Calu3 (cell line): Measurements from ENCODE around the gene DNAJB1. TPM values are rescaled to one million over a fixed set of nuclear protein-coding genes. Genes with fewer than 3 reads are reported as not detected.
A peak's percentile ranks its signal among the peaks of the same experiment; 100 is the strongest.

Experiments used
- BruUV-seq: library from RNA; stranded (reverse); fragments of 400-500 nt; replicated peaks from 2 replicates; lab custom pipeline; 2021; lab: Mats Ljungman, UMichigan
- CTCF ChIA-PET: fragments of 300-600 bp; sonication (Branson Sonifier 250); formaldehyde crosslinking; loops from one replicate; lab custom pipeline; 2022; ENCODE audit warnings: antibody characterized with exemption; lab: Charles Lee
- DNase-seq: peaks from one replicate; pipeline ENCODE4 v3.0.0; 2022
- H3K27ac Mint-ChIP-seq: one replicate; pipeline ENCODE4 v1.8.0; 2022; ENCODE audit warnings: mixed read lengths; ENCODE audit not compliant: unreplicated experiment
- H3K27me3 Mint-ChIP-seq: one replicate; pipeline ENCODE4 v1.8.0; 2022; ENCODE audit warnings: mixed read lengths; ENCODE audit not compliant: unreplicated experiment
- H3K36me3 Mint-ChIP-seq: one replicate; pipeline ENCODE4 v1.8.0; 2022; ENCODE audit warnings: mild to moderate bottlenecking, moderate library complexity, mixed read lengths; ENCODE audit not compliant: insufficient read depth, unreplicated experiment
- H3K4me1 Mint-ChIP-seq: one replicate; pipeline ENCODE4 v1.8.0; 2022; ENCODE audit warnings: mild to moderate bottlenecking, low read depth, mixed read lengths; ENCODE audit not compliant: unreplicated experiment
- H3K4me3 Mint-ChIP-seq: one replicate; pipeline ENCODE4 v1.8.0; 2022; ENCODE audit warnings: mild to moderate bottlenecking, low read depth, moderate library complexity, mixed read lengths; ENCODE audit not compliant: unreplicated experiment
- H3K9me3 Mint-ChIP-seq: one replicate; pipeline ENCODE4 v1.8.0; 2022; ENCODE audit warnings: low read depth, mixed read lengths; ENCODE audit not compliant: unreplicated experiment
- intact Hi-C: fragments of 100-400 bp; cut with micrococcal nuclease; formaldehyde crosslinking; loops from one replicate; pipeline ENCODE4 v1.10.0; 2022; ENCODE audit not compliant: unreplicated experiment
- total RNA-seq: library from RNA; stranded (reverse); gene quantifications from 2 replicates; pipeline ENCODE4 v1.2.3, GENCODE V29; 2022
- TF ChIP-seq, protein P1 (sequence below): fragments of 200-600 bp; IDR thresholded peaks from one replicate; pipeline ENCODE4 v1.8.0; 2022; ENCODE audit warnings: antibody characterized with exemption; ENCODE audit not compliant: unreplicated experiment

The DNAJB1 gene
- total RNA-seq, 1 experiment from 2014 or later, result 159 TPM

DNA sequence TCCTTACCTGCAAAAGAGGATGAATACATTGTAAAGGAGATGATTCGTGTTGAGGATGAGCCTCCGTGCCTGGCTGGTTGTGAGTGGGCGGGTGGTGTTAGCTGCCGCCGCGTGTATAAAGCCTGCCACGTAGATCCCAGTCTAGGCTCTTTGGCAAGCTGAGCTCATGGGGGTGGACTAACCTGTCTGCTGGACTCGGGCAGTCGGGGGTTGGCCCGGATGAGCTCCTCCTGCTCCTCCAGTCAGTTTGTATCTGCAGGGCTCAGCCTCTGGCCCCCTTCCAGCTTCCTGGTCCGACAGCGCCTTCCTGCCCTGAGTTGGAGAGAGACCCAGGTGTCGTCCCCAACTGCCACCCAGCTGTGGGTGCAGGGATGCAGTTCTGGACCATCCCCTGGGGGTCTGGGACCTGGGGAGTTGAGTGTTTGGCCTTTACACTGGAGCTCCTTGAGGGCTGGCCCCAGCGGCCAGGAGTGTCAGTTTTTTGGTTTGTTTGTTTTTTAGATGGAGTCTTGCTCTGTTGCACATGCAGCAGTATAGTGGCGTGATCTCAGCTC is 32.1 kb upstream of the DNAJB1 start:
- no peaks in the 10 kb centered on the region for H3K27me3 Mint-ChIP-seq
- BruUV-seq, result no TSS peak
- H3K27ac Mint-ChIP-seq, result no peak overlapping the region
- intact Hi-C loops, result no loop called here
- H3K4me3 Mint-ChIP-seq, result no peak overlapping the region
- no peaks in the 10 kb centered on the region for H3K9me3 Mint-ChIP-seq
- CTCF ChIA-PET, result interaction anchor here (1.2 kb wide), 1 partner anchor 44 kb away, joined by 5 read pairs; no protein-coding TSS in a partner anchor
- DNase-seq, result peak; percentile 49
- H3K36me3 Mint-ChIP-seq, result peaks cover 4% of the 10 kb centered on the region
- TF ChIP-seq, protein P1, sequence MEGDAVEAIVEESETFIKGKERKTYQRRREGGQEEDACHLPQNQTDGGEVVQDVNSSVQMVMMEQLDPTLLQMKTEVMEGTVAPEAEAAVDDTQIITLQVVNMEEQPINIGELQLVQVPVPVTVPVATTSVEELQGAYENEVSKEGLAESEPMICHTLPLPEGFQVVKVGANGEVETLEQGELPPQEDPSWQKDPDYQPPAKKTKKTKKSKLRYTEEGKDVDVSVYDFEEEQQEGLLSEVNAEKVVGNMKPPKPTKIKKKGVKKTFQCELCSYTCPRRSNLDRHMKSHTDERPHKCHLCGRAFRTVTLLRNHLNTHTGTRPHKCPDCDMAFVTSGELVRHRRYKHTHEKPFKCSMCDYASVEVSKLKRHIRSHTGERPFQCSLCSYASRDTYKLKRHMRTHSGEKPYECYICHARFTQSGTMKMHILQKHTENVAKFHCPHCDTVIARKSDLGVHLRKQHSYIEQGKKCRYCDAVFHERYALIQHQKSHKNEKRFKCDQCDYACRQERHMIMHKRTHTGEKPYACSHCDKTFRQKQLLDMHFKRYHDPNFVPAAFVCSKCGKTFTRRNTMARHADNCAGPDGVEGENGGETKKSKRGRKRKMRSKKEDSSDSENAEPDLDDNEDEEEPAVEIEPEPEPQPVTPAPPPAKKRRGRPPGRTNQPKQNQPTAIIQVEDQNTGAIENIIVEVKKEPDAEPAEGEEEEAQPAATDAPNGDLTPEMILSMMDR, result no peak
- H3K4me1 Mint-ChIP-seq, result peaks cover 17% of the 10 kb centered on the region

DNA sequence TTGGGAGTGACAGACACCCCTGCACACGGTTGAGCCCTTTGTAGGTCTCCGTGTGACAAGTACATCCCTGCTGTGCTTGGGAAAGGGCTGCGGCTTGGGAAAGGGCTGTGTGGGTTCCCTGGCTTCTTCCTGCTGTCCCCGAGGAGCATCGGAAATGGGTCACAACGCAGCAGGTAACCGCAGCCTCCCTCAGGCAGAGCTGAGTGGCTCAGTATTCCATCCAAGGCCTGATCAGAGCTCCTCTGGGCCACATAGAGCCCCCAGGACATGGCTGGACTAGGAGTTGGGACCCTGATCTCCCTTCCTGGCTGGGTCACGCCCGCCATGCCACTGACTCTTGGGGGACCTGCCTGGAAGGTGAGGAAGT is 27.5 kb upstream of the DNAJB1 start:
- intact Hi-C loops, result no loop called here
- BruUV-seq, result no TSS peak
- CTCF ChIA-PET, result no interaction called here
- Mint-ChIP-seq H3K27ac (no peak overlapping the region), H3K27me3 (no peaks in the 10 kb centered on the region), H3K9me3 (no peaks in the 10 kb centered on the region), H3K4me1 (peaks cover 12% of the 10 kb centered on the region), H3K36me3 (peaks cover 4% of the 10 kb centered on the region), H3K4me3 (no peak overlapping the region)
- TF ChIP-seq, protein P1, result no peak
- DNase-seq, result no peak

DNA sequence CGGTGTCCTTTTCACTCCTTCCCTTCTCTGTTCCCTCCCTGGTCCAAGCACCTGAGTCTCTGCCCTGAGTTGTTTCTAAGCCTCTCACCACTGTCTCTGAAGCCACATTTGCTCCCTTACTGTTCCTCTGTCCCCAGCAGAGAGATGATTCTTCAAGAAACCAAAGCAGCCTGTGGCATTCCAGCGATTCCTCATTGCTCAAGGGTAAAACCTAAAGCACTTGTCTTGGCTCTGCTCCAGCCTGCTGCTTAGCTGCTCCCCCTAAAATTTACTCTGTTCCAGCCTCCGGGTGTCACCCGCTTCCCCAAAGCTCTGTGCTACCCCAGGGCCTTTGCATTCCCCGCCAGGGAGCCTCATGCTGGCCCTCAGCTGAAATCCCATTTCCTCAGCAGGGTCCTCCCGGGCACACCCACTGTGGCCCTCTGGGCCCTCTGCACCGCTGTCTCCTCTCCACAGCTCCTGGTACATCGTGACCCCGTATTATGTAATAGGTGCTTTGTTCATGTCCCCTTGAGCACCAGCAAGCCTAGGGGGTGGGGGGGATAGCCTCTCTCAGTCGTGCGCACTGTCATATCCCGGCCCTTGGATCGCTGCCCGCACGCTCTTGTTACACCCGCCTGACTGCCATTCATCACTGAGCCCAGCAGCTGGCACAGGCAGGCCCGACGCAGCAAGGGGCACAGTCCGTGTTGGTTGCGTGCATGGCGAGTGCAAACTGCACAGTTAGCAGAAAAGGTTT is 26.9 kb upstream of the DNAJB1 start:
- Mint-ChIP-seq H3K4me3 (no peak overlapping the region), H3K9me3 (no peaks in the 10 kb centered on the region), H3K27ac (no peak overlapping the region), H3K27me3 (no peaks in the 10 kb centered on the region), H3K36me3 (peaks cover 4% of the 10 kb centered on the region), H3K4me1 (peaks cover 6% of the 10 kb centered on the region)
- intact Hi-C loops, result no loop called here
- TF ChIP-seq, protein P1, result no peak
- CTCF ChIA-PET, result no interaction called here
- no peak for DNase-seq
- BruUV-seq, result no TSS peak

DNA sequence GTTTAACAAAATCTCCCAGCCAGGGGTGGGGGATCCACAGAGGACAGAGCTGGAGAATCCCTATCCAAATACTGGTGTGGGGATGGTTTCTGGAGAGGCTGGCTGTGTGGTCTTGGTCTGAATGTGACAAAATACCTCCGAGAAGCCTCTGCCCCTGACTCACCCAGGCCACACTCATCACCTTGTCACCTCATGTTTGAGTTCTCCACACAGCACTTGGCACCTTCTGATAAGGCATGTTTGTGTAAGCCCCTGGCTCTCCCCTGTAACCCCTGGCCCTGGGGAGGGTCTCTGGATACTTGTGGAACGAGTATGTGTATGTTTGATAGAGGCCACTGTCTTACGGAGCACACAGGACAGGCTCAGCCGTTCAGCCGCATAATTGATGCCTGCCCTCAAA is 25.9 kb upstream of the DNAJB1 start:
- Mint-ChIP-seq H3K9me3 (no peaks in the 10 kb centered on the region), H3K27me3 (no peaks in the 10 kb centered on the region), H3K4me1 (no peaks in the 10 kb centered on the region), H3K27ac (no peak overlapping the region), H3K36me3 (peaks cover 4% of the 10 kb centered on the region), H3K4me3 (no peak overlapping the region)
- no TSS peak for BruUV-seq
- no peak for DNase-seq
- intact Hi-C loops, result no loop called here
- TF ChIP-seq, protein P1, result no peak
- CTCF ChIA-PET, result no interaction called here
